ENCODE data around the gene TLL2.

DNA sequence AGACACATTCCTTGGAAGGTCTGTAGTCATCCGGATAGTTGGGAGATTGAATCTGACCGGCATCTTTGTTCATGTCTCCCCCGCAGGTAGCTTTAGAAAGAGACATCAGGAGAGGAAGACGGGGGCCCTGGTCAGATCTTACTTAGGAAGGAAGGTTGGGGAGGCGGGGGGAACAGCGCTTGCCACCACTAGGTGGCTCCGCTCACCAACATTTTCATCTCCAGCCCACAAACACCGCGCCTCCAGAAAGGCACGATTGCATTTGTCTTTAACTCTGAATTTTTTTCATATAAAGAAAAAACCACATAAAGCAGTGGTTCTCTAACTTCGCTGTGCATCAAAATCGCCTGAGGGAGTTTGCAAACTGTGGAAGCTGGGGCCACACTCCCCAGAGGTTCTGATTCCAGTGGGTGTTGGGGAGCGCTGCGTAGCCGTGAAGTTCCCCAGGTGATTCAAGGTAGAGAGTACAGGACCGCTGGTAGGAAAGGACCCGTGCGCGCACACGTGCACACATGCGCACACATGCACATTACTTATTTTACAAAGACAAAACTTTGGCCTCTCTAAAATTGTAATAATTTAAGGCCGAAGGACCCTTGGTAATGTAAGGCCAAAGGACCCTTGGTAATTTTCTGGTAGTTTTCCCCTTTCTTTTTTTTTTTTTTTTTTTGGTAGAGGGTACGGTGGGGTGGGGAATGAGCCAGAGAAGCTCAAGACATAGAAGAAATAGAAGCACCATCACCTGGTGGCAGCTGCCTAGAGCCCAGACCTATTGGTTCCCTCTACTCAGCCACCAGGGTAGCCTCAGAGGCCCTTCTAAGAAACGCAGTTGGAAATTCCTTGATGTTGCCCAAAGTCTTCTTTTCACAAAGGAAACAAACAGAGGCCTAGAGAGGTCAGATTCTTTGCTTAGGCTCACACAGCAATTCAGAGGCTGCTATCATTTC is 117.5 kb downstream of the TLL2 start:
- TF ChIP-seq CTCF (IDR thresholded peaks at IDR 0.05) (peak; percentile 67 to 90 (median 86)), POLR2A (IDR thresholded peaks at IDR 0.05) (no peak)
